Loucy (cell line): ENCODE results near the gene MGAT5.

ENCODE experiments used
- H2AFZ ChIP-seq: fragments of 200-600 bp; sonication (generic); 2 replicates; pipeline ENCODE4 v1.6.0; 2016; ENCODE audit warnings: antibody characterized with exemption, mild to moderate bottlenecking, low read length, moderate library complexity
- H3F3A ChIP-seq: fragments of 200-600 bp; 2 replicates; pipeline ENCODE4 v1.6.0; 2016; ENCODE audit warnings: antibody characterized with exemption, low read depth, mild to moderate bottlenecking
- H3K27me3 ChIP-seq: fragments of 200-600 bp; sonication (generic); 2 replicates; pipeline ENCODE4 v1.6.1; 2014; ENCODE audit warnings: low read length, mild to moderate bottlenecking; ENCODE audit not compliant: insufficient read depth, poor library complexity, severe bottlenecking
- H3K36me3 ChIP-seq: fragments of 200-600 bp; sonication (generic); 2 replicates; pipeline ENCODE4 v1.6.1; 2016; ENCODE audit warnings: low read length; ENCODE audit not compliant: insufficient read depth
- H3K4me1 ChIP-seq: fragments of 200-600 bp; sonication (generic); 2 replicates; pipeline ENCODE4 v1.5.1; 2014; ENCODE audit warnings: low read length, mild to moderate bottlenecking; ENCODE audit not compliant: insufficient read depth, poor library complexity, severe bottlenecking
- H3K4me2 ChIP-seq: fragments of 200-600 bp; sonication (generic); 2 replicates; pipeline ENCODE4 v1.6.0; 2014; ENCODE audit warnings: antibody characterized with exemption, low read length, low read depth, mild to moderate bottlenecking; ENCODE audit not compliant: poor library complexity, severe bottlenecking
- H3K4me3 ChIP-seq: fragments of 200-600 bp; sonication (generic); 2 replicates; pipeline ENCODE4 v1.5.1; 2014; ENCODE audit warnings: low read length, mild to moderate bottlenecking, mixed read lengths; ENCODE audit not compliant: poor library complexity, severe bottlenecking
- H3K79me2 ChIP-seq: fragments of 200-600 bp; sonication (generic); 2 replicates; pipeline ENCODE4 v1.6.1; 2014; ENCODE audit warnings: low read length; ENCODE audit not compliant: insufficient read depth
- H3K9ac ChIP-seq: fragments of 200-600 bp; sonication (generic); 2 replicates; pipeline ENCODE4 v1.6.0; 2014; ENCODE audit warnings: mild to moderate bottlenecking, low read depth, low read length, moderate library complexity; ENCODE audit not compliant: poor library complexity, severe bottlenecking
- H3K9me2 ChIP-seq: fragments of 200-600 bp; sonication (generic); replicated peaks from 2 replicates; pipeline ENCODE4 v1.6.1; 2016; ENCODE audit warnings: low read depth, low read length, mixed read lengths
- H3K9me3 ChIP-seq: fragments of 200-600 bp; sonication (generic); 2 replicates; pipeline ENCODE4 v1.6.1; 2014; ENCODE audit warnings: mild to moderate bottlenecking, antibody characterized with exemption, low read length, low read depth; ENCODE audit not compliant: insufficient read depth
- H4K20me1 ChIP-seq: fragments of 200-600 bp; sonication (generic); 2 replicates; pipeline ENCODE4 v1.6.0; 2014; ENCODE audit warnings: antibody characterized with exemption, low read length, mild to moderate bottlenecking; ENCODE audit not compliant: insufficient read depth, poor library complexity, severe bottlenecking
- EZH2phosphoT487 ChIP-seq: fragments of 200-600 bp; IDR thresholded peaks from 2 replicates; pipeline ENCODE4 v1.6.1; 2018; ENCODE audit warnings: antibody characterized with exemption, mild to moderate bottlenecking, moderate library complexity, borderline replicate concordance
- TF ChIP-seq, protein P1 (sequence below): fragments of 200-600 bp; sonication (generic); conservative IDR thresholded peaks from 2 replicates; pipeline ENCODE4 v1.5.1; 2014; ENCODE audit warnings: mild to moderate bottlenecking, antibody characterized with exemption, low read length

The MGAT5 gene

DNA sequence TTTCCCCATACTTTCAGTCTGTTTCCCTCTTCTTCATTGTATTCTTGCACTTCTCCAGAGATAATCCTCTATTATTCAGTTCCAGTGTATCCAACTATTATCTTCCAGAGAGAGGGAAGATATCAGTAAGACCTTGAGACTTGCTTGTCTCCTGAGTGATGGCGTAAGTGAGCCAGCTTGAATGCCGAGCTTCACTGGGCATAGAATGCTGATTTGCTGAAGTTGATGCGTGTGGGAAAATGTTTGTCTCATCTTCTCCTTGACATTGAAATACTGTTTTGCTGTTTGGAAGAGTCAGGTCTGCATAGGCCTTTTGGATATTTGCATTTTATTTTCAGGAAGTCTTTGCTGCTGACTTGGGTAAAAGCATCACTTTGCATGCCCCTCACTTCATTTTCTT is 41.1 kb upstream of the MGAT5 start:
- Histone ChIP-seq H3K9me2 (no peaks in the 10 kb centered on the region), H3K9ac (no peak overlapping the region), H3K9me3 (no peaks in the 10 kb centered on the region), H2AFZ (no peak overlapping the region), H3F3A (no peaks in the 10 kb centered on the region), H4K20me1 (peaks cover 12% of the 10 kb centered on the region), H3K4me1 (peaks cover 13% of the 10 kb centered on the region), H3K4me3 (no peak overlapping the region), H3K36me3 (no peaks in the 10 kb centered on the region), H3K4me2 (no peak overlapping the region), H3K79me2 (peaks cover 62% of the 10 kb centered on the region), H3K27me3 (no peaks in the 10 kb centered on the region)
- TF ChIP-seq EZH2phosphoT487: no peak
- TF ChIP-seq, protein P1, sequence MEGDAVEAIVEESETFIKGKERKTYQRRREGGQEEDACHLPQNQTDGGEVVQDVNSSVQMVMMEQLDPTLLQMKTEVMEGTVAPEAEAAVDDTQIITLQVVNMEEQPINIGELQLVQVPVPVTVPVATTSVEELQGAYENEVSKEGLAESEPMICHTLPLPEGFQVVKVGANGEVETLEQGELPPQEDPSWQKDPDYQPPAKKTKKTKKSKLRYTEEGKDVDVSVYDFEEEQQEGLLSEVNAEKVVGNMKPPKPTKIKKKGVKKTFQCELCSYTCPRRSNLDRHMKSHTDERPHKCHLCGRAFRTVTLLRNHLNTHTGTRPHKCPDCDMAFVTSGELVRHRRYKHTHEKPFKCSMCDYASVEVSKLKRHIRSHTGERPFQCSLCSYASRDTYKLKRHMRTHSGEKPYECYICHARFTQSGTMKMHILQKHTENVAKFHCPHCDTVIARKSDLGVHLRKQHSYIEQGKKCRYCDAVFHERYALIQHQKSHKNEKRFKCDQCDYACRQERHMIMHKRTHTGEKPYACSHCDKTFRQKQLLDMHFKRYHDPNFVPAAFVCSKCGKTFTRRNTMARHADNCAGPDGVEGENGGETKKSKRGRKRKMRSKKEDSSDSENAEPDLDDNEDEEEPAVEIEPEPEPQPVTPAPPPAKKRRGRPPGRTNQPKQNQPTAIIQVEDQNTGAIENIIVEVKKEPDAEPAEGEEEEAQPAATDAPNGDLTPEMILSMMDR: no peak

DNA sequence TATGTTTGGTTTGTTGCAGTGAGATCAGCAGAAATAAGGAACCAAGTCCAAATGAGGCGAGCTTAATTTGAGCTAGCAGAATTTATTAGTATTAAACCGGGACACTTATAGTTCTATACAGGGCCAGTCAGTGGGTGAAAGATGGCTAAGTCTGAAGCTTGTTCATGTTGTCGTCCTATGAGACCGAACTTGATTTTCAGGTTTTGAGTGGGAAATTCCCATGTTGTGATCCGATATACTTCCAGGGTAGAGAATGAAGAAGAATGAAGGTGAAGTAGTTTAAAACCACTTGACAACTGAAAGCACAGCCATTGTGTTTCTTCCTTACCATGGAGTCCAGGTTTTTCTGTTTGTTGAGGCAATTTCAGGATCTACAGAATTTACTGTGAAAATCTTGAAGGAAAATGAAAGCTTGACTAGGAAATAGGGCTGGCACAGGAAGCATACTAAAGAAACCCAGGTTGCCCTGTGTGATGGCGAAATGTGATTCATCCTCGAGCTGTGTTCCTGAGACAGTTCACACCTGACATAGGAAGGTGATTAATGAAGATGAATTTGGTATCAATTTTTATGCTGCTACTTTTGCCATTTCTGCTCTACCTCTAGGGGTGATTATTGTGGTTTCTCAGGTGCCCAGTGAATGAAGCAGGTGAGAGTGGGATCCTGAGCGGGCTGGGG is 37.6 kb upstream of the MGAT5 start:
- Histone ChIP-seq H3K4me2 (no peak overlapping the region), H3K9me3 (no peaks in the 10 kb centered on the region), H3K9me2 (no peaks in the 10 kb centered on the region), H3F3A (no peaks in the 10 kb centered on the region), H3K79me2 (peaks cover 87% of the 10 kb centered on the region), H3K4me3 (no peak overlapping the region), H3K4me1 (peaks cover 38% of the 10 kb centered on the region), H2AFZ (no peak overlapping the region), H3K9ac (no peak overlapping the region), H3K27me3 (no peaks in the 10 kb centered on the region), H3K36me3 (no peaks in the 10 kb centered on the region), H4K20me1 (peaks cover 6% of the 10 kb centered on the region)
- TF ChIP-seq EZH2phosphoT487: no peak
- TF ChIP-seq, protein P1: no peak

DNA sequence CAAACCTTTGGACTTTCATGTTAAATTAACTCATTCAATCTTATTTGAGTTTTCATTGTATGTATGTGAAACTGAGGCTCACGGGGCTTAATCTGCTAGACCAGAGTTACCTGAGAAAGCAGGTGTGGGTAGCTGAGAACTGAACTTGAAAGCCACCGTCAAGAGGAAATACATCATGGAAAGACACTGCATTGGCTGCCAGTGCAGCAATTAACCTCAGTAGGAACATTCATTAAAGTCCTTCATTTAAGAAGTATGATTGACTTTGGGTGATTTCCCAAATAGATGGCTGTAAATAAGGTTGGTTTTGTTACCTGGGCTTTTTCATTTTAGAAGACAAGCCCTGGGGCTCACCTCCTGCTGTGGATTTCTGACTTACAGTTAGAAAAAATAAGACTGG is 36.5 kb upstream of the MGAT5 start:
- no peak overlapping the region for H3K4me2 ChIP-seq
- H3F3A ChIP-seq: no peaks in the 10 kb centered on the region
- H3K9me3 ChIP-seq: no peaks in the 10 kb centered on the region
- H3K4me1 ChIP-seq: peaks cover 38% of the 10 kb centered on the region
- TF ChIP-seq EZH2phosphoT487: no peak
- TF ChIP-seq, protein P1: no peak
- H3K79me2 ChIP-seq: peaks cover 93% of the 10 kb centered on the region
- H4K20me1 ChIP-seq: peaks cover 6% of the 10 kb centered on the region
- H3K27me3 ChIP-seq: no peaks in the 10 kb centered on the region
- H3K9me2 ChIP-seq: no peaks in the 10 kb centered on the region
- H3K36me3 ChIP-seq: no peaks in the 10 kb centered on the region
- H3K4me3 ChIP-seq: no peak overlapping the region
- H2AFZ ChIP-seq: no peak overlapping the region
- H3K9ac ChIP-seq: no peak overlapping the region
